GM12873 (cell line): ENCODE measurements around the gene SLC41A1.

Experiments used
- TF ChIP-seq, protein P1 (sequence below): IDR thresholded peaks from 2 replicates; pipeline ENCODE4 v1.5.1; 2012; ENCODE audit warnings: low read depth, mild to moderate bottlenecking, moderate library complexity, low read length, control low read depth; ENCODE audit not compliant: insufficient read depth; ENCODE audit errors: missing control alignments

The SLC41A1 gene

DNA sequence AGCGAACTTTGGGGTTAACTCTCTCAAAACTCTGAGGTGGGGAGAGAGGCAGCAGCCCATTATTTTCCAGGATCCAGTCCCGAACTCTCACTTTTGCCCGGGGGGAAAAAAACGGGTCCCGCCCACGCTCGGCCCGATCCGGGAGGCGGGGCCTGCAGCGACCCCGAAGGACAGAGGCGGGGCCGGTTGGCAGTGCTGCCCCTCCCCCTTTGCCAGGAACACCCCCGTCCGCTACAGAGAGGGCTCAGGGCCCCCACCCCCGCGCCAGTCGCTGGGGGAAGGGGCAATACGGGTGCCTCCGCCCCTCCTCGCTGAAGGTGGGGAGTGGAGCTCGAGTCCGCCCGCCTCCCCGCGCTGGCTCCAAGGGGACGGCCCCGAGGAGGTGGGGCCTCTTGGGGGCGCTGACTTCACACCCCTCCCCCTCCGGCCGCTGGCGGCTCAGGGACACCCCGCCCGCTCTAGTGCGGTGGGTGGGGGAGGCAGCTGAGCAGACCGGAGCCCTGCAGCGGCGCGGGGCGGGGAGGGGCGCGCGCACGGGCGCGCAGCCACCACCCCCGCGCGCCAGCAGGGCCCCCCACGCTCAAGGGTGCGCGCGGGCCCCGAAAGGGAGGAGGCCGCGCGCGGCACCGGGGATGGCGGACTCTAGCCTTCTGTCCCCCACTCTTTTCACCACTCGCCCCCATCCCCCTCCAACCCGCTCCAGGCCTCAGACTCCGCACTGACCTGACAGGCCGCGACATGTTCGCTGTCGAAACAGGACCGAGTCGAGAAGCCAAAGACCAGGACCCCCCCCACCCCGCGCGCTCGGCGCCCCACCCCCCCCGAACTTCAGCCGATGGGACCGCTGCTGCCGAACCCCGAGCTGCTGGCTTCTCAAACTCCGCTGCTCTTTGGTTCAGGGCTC, 63.5 kb downstream of the SLC41A1 start:
- TF ChIP-seq, protein P1, sequence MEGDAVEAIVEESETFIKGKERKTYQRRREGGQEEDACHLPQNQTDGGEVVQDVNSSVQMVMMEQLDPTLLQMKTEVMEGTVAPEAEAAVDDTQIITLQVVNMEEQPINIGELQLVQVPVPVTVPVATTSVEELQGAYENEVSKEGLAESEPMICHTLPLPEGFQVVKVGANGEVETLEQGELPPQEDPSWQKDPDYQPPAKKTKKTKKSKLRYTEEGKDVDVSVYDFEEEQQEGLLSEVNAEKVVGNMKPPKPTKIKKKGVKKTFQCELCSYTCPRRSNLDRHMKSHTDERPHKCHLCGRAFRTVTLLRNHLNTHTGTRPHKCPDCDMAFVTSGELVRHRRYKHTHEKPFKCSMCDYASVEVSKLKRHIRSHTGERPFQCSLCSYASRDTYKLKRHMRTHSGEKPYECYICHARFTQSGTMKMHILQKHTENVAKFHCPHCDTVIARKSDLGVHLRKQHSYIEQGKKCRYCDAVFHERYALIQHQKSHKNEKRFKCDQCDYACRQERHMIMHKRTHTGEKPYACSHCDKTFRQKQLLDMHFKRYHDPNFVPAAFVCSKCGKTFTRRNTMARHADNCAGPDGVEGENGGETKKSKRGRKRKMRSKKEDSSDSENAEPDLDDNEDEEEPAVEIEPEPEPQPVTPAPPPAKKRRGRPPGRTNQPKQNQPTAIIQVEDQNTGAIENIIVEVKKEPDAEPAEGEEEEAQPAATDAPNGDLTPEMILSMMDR = no peak

- TF ChIP-seq, protein P1 = no peak
These were observed 64.4 kb downstream of the SLC41A1 start for GRCh38 chr1:205748403-205749233.

GRCh38 chr1:205746757-205747412, 66.1 kb downstream of the SLC41A1 start:
- TF ChIP-seq, protein P1 = no peak

DNA sequence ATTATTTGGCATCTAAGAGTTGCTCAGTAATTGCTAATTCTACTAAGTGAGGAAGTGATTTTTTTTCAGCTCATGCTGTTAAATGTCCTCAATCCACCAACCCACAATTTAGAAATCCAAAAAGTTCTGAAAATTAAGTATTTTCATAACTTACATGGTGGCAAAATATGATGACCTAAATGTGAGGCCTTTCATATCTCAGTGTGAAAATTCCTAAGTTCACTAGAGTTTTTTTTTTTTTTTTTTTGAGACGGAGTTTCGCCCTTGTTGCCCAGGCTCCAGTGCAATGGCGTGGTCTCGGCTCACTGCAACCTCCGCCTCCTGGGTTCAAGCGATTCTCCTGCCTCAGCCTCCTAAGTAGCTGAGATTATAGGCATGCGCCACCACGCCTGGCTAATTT, 68.6 kb downstream of the SLC41A1 start:
- TF ChIP-seq, protein P1 = no peak

DNA sequence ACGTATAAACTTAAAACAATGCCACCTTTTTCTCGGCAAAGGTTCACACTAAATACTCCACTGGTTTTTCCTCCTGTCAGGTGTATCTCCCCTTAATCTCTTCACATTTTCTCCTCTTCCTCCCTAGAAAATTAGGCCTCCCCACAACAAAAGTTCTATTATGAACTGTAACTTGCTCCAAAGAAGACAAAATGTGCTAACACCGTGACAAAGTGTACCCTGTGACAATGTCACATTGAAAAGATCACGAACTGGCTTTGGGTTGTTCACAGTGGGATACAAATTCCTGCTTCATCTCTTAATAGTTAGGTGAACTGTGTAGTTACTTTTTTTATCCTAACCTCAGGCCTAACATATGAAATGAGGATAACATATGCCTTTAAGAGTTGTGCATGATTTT, 69.0 kb downstream of the SLC41A1 start:
- TF ChIP-seq, protein P1 = no peak

- TF ChIP-seq, protein P1 = no peak
These were observed 71.3 kb downstream of the SLC41A1 start for GRCh38 chr1:205741681-205742080.
